Astrocyte (in vitro differentiated cells and primary cell): ENCODE results near the gene SERPINB5. TPM values are rescaled to one million over a fixed set of nuclear protein-coding genes. Genes with fewer than 3 reads are reported as not detected.

Experiments
- DNase-seq: peaks from one replicate; pipeline ENCODE4 v3.0.0-alpha.2; 2010; ENCODE audit warnings: low read depth
- FAIRE-seq: peaks from 2 replicates; lab custom pipeline; 2011; peaks lifted over from hg19 to GRCh38; lab: Jason Lieb, UNC
- H2AFZ ChIP-seq: 2 replicates; pipeline ENCODE4 v1.6.0; 2012; ENCODE audit warnings: low read depth, low read length, inconsistent platforms
- H3K27ac ChIP-seq: 2 replicates; pipeline ENCODE4 v1.5.1; 2011; ENCODE audit warnings: low read depth, low read length, inconsistent platforms
- H3K27me3 ChIP-seq: 2 replicates; pipeline ENCODE4 v1.6.0; 2011; ENCODE audit warnings: low read length, inconsistent platforms; ENCODE audit not compliant: insufficient read depth
- H3K36me3 ChIP-seq: 2 replicates; pipeline ENCODE4 v1.5.1; 2011; ENCODE audit warnings: low read length, inconsistent platforms; ENCODE audit not compliant: insufficient read depth
- H3K4me1 ChIP-seq: 2 replicates; pipeline ENCODE4 v1.5.1; 2011; ENCODE audit warnings: low read length, inconsistent platforms; ENCODE audit not compliant: insufficient read depth
- H3K4me2 ChIP-seq: 2 replicates; pipeline ENCODE4 v1.6.0; 2012; ENCODE audit warnings: low read length, inconsistent platforms
- H3K4me3 ChIP-seq: 2 replicates; pipeline ENCODE4 v1.5.1; 2011; ENCODE audit warnings: low read depth, mild to moderate bottlenecking, low read length, inconsistent platforms; ENCODE audit not compliant: insufficient read depth
- H3K79me2 ChIP-seq: 2 replicates; pipeline ENCODE4 v1.6.0; 2012; ENCODE audit warnings: mild to moderate bottlenecking, low read length, inconsistent platforms; ENCODE audit not compliant: insufficient read depth
- H3K9ac ChIP-seq: 2 replicates; pipeline ENCODE4 v1.6.0; 2012; ENCODE audit warnings: mild to moderate bottlenecking, low read length, inconsistent platforms
- H3K9me3 ChIP-seq: 2 replicates; pipeline ENCODE4 v1.5.1; 2012; ENCODE audit warnings: low read depth, mild to moderate bottlenecking, low read length, inconsistent platforms; ENCODE audit not compliant: insufficient read depth
- H4K20me1 ChIP-seq: 2 replicates; pipeline ENCODE4 v1.6.0; 2012; ENCODE audit warnings: low read length, inconsistent platforms; ENCODE audit not compliant: insufficient read depth
- H3K27ac Mint-ChIP-seq: one replicate; pipeline ENCODE4 v1.8.0; 2021; ENCODE audit warnings: mild to moderate bottlenecking, mixed read lengths; ENCODE audit not compliant: unreplicated experiment
- H3K27me3 Mint-ChIP-seq: one replicate; pipeline ENCODE4 v1.8.0; 2021; ENCODE audit warnings: low read depth, mixed read lengths; ENCODE audit not compliant: unreplicated experiment
- H3K36me3 Mint-ChIP-seq: one replicate; pipeline ENCODE4 v1.8.0; 2021; ENCODE audit warnings: low read depth, mixed read lengths; ENCODE audit not compliant: unreplicated experiment
- H3K4me1 Mint-ChIP-seq: one replicate; pipeline ENCODE4 v1.8.0; 2021; ENCODE audit warnings: low read depth, mixed read lengths; ENCODE audit not compliant: unreplicated experiment
- H3K4me3 Mint-ChIP-seq: one replicate; pipeline ENCODE4 v1.8.0; 2021; ENCODE audit warnings: mild to moderate bottlenecking, moderate library complexity, mixed read lengths; ENCODE audit not compliant: unreplicated experiment
- H3K9me3 Mint-ChIP-seq: one replicate; pipeline ENCODE4 v1.8.0; 2021; ENCODE audit warnings: mild to moderate bottlenecking, mixed read lengths; ENCODE audit not compliant: unreplicated experiment
- CTCF ChIP-seq: IDR thresholded peaks from 2 replicates; pipeline ENCODE4 v1.5.1; 2011; ENCODE audit warnings: low read depth, mild to moderate bottlenecking, inconsistent platforms, low read length, moderate library complexity; ENCODE audit not compliant: insufficient read depth
- EZH2 ChIP-seq: IDR thresholded peaks from 2 replicates; pipeline ENCODE4 v1.6.1; 2012; ENCODE audit warnings: mild to moderate bottlenecking, low read length, inconsistent platforms; ENCODE audit not compliant: insufficient read depth
- total RNA-seq: library from RNA; stranded (reverse); gene quantifications from 2 replicates; pipeline ENCODE4 v1.2.1, GENCODE V29; 2021

Gene SERPINB5
- total RNA-seq, 1 donor from 2014 or later, result not detected

- Mint-ChIP-seq H3K4me3 (no peak overlapping the region), H3K27ac (no peak overlapping the region), H3K9me3 (no peaks in the 10 kb centered on the region), H3K36me3 (no peaks in the 10 kb centered on the region), H3K27me3 (peaks cover 3% of the 10 kb centered on the region), H3K4me1 (peaks cover 4% of the 10 kb centered on the region)
- Histone ChIP-seq H2AFZ (no peak overlapping the region), H3K9me3 (no peaks in the 10 kb centered on the region), H3K9ac (no peak overlapping the region), H3K79me2 (no peaks in the 10 kb centered on the region), H3K4me1 (no peaks in the 10 kb centered on the region), H4K20me1 (no peaks in the 10 kb centered on the region), H3K4me3 (no peak overlapping the region), H3K27ac (no peak overlapping the region), H3K4me2 (no peak overlapping the region), H3K36me3 (no peaks in the 10 kb centered on the region), H3K27me3 (no peaks in the 10 kb centered on the region)
- DNase-seq (no peak), FAIRE-seq (no peak)
- TF ChIP-seq CTCF, result no peak
- TF ChIP-seq EZH2, result no peak
Observed at GRCh38 chr18:63443829-63444228, 32.9 kb upstream of the SERPINB5 start.

- Mint-ChIP-seq H3K4me1 (no peaks in the 10 kb centered on the region), H3K27me3 (peaks cover 3% of the 10 kb centered on the region), H3K9me3 (no peaks in the 10 kb centered on the region), H3K27ac (peak overlapping the region; percentile 41), H3K4me3 (no peak overlapping the region), H3K36me3 (no peaks in the 10 kb centered on the region)
- Histone ChIP-seq H3K9me3 (no peaks in the 10 kb centered on the region), H3K36me3 (no peaks in the 10 kb centered on the region), H3K4me3 (no peak overlapping the region), H2AFZ (no peak overlapping the region), H3K9ac (no peak overlapping the region), H4K20me1 (no peaks in the 10 kb centered on the region), H3K27ac (no peak overlapping the region), H3K4me1 (no peaks in the 10 kb centered on the region), H3K4me2 (no peak overlapping the region), H3K79me2 (no peaks in the 10 kb centered on the region), H3K27me3 (no peaks in the 10 kb centered on the region)
- TF ChIP-seq EZH2, result no peak
- no peak for TF ChIP-seq CTCF
- FAIRE-seq, result peak; percentile 26
- no peak for DNase-seq
Observed at GRCh38 chr18:63444580-63444979, 32.2 kb upstream of the SERPINB5 start.

- Histone ChIP-seq H3K79me2 (no peaks in the 10 kb centered on the region), H3K4me2 (no peak overlapping the region), H3K9me3 (no peaks in the 10 kb centered on the region), H4K20me1 (no peaks in the 10 kb centered on the region), H3K27me3 (no peaks in the 10 kb centered on the region), H2AFZ (no peak overlapping the region), H3K4me3 (no peak overlapping the region), H3K9ac (no peak overlapping the region), H3K4me1 (no peaks in the 10 kb centered on the region), H3K27ac (no peak overlapping the region), H3K36me3 (no peaks in the 10 kb centered on the region)
- DNase-seq, result no peak
- FAIRE-seq, result no peak
- H3K4me1 Mint-ChIP-seq, result no peaks in the 10 kb centered on the region
- H3K9me3 Mint-ChIP-seq, result no peaks in the 10 kb centered on the region
- H3K36me3 Mint-ChIP-seq, result no peaks in the 10 kb centered on the region
- TF ChIP-seq CTCF, result no peak
- no peak for TF ChIP-seq EZH2
- peaks cover 3% of the 10 kb centered on the region for H3K27me3 Mint-ChIP-seq
- peak overlapping the region; percentile 41 for H3K27ac Mint-ChIP-seq
- no peak overlapping the region for H3K4me3 Mint-ChIP-seq
Observed at GRCh38 chr18:63445037-63445436, 31.7 kb upstream of the SERPINB5 start.
